Calu3 (cell line): ENCODE measurements around the gene DAAM1. TPM values are rescaled to one million over a fixed set of nuclear protein-coding genes. Genes with fewer than 3 reads are reported as not detected.

Experiments
- BruUV-seq: library from RNA; stranded (reverse); fragments of 400-500 nt; replicated peaks from 2 replicates; lab custom pipeline; 2021; lab: Mats Ljungman, UMichigan
- CTCF ChIA-PET: fragments of 300-600 bp; sonication (Branson Sonifier 250); formaldehyde crosslinking; loops from one replicate; lab custom pipeline; 2022; ENCODE audit warnings: antibody characterized with exemption; lab: Charles Lee
- DNase-seq: peaks from one replicate; pipeline ENCODE4 v3.0.0; 2022
- H3K27ac Mint-ChIP-seq: one replicate; pipeline ENCODE4 v1.8.0; 2022; ENCODE audit warnings: mixed read lengths; ENCODE audit not compliant: unreplicated experiment
- H3K27me3 Mint-ChIP-seq: one replicate; pipeline ENCODE4 v1.8.0; 2022; ENCODE audit warnings: mixed read lengths; ENCODE audit not compliant: unreplicated experiment
- H3K36me3 Mint-ChIP-seq: one replicate; pipeline ENCODE4 v1.8.0; 2022; ENCODE audit warnings: mild to moderate bottlenecking, moderate library complexity, mixed read lengths; ENCODE audit not compliant: insufficient read depth, unreplicated experiment
- H3K4me1 Mint-ChIP-seq: one replicate; pipeline ENCODE4 v1.8.0; 2022; ENCODE audit warnings: mild to moderate bottlenecking, low read depth, mixed read lengths; ENCODE audit not compliant: unreplicated experiment
- H3K4me3 Mint-ChIP-seq: one replicate; pipeline ENCODE4 v1.8.0; 2022; ENCODE audit warnings: mild to moderate bottlenecking, low read depth, moderate library complexity, mixed read lengths; ENCODE audit not compliant: unreplicated experiment
- H3K9me3 Mint-ChIP-seq: one replicate; pipeline ENCODE4 v1.8.0; 2022; ENCODE audit warnings: low read depth, mixed read lengths; ENCODE audit not compliant: unreplicated experiment
- CTCF ChIP-seq: fragments of 200-600 bp; IDR thresholded peaks from one replicate; pipeline ENCODE4 v1.8.0; 2022; ENCODE audit warnings: antibody characterized with exemption; ENCODE audit not compliant: unreplicated experiment
- intact Hi-C: fragments of 100-400 bp; cut with micrococcal nuclease; formaldehyde crosslinking; loops from one replicate; pipeline ENCODE4 v1.10.0; 2022; ENCODE audit not compliant: unreplicated experiment
- total RNA-seq: library from RNA; stranded (reverse); gene quantifications from 2 replicates; pipeline ENCODE4 v1.2.3, GENCODE V29; 2022

Gene DAAM1
- total RNA-seq, 1 experiment from 2014 or later: 28.9 TPM

GRCh38 chr14:59229653-59230406 lies 41.4 kb downstream of the DAAM1 start:
- no peak overlapping the region for H3K27ac Mint-ChIP-seq
- H3K4me3 Mint-ChIP-seq: no peak overlapping the region
- no TSS peak for BruUV-seq
- CTCF ChIA-PET: no interaction called here
- H3K4me1 Mint-ChIP-seq: no peaks in the 10 kb centered on the region
- no peak for TF ChIP-seq CTCF
- no peaks in the 10 kb centered on the region for H3K36me3 Mint-ChIP-seq
- H3K27me3 Mint-ChIP-seq: no peaks in the 10 kb centered on the region
- intact Hi-C loops: no loop called here
- no peaks in the 10 kb centered on the region for H3K9me3 Mint-ChIP-seq
- DNase-seq: no peak

- BruUV-seq: no TSS peak
- no peak overlapping the region for H3K4me3 Mint-ChIP-seq
- no peak overlapping the region for H3K27ac Mint-ChIP-seq
- H3K9me3 Mint-ChIP-seq: no peaks in the 10 kb centered on the region
- DNase-seq: no peak
- CTCF ChIA-PET: no interaction called here
- H3K36me3 Mint-ChIP-seq: no peaks in the 10 kb centered on the region
- no peak for TF ChIP-seq CTCF
- no peaks in the 10 kb centered on the region for H3K27me3 Mint-ChIP-seq
- intact Hi-C loops: no loop called here
- no peaks in the 10 kb centered on the region for H3K4me1 Mint-ChIP-seq
These were observed 47.7 kb downstream of the DAAM1 start for GRCh38 chr14:59236195-59236594.

- no peak overlapping the region for H3K27ac Mint-ChIP-seq
These were observed 49.7 kb downstream of the DAAM1 start for GRCh38 chr14:59238216-59238615.

GRCh38 chr14:59239022-59239421 lies 50.6 kb downstream of the DAAM1 start:
- no peaks in the 10 kb centered on the region for H3K27me3 Mint-ChIP-seq
- DNase-seq: no peak
- intact Hi-C loops: no loop called here
- H3K4me3 Mint-ChIP-seq: no peak overlapping the region
- CTCF ChIA-PET: no interaction called here
- BruUV-seq: no TSS peak
- H3K9me3 Mint-ChIP-seq: no peaks in the 10 kb centered on the region
- H3K4me1 Mint-ChIP-seq: peaks cover 3% of the 10 kb centered on the region
- no peak overlapping the region for H3K27ac Mint-ChIP-seq
- H3K36me3 Mint-ChIP-seq: no peaks in the 10 kb centered on the region
- no peak for TF ChIP-seq CTCF

More at GRCh38 chr14:59238216-59238615, 49.7 kb downstream of the DAAM1 start:
- TF ChIP-seq CTCF: no peak
- DNase-seq: no peak
- Mint-ChIP-seq H3K9me3 (no peaks in the 10 kb centered on the region), H3K4me1 (no peaks in the 10 kb centered on the region), H3K36me3 (no peaks in the 10 kb centered on the region), H3K4me3 (no peak overlapping the region), H3K27me3 (no peaks in the 10 kb centered on the region)
- CTCF ChIA-PET: no interaction called here
- intact Hi-C loops: no loop called here
- BruUV-seq: no TSS peak
